CMK (cell line): Measurements from ENCODE around the gene TTC28.
"Not testable (repeated sequence)": the region's sequence is repeated elsewhere in the genome, so short reads cannot be mapped to it uniquely, and the experiment has no call there.

Experiments used
- DNase-seq: peaks from one replicate; pipeline ENCODE4 v3.0.0-alpha.2; 2010; ENCODE audit warnings: low read depth

TTC28 gene

DNA sequence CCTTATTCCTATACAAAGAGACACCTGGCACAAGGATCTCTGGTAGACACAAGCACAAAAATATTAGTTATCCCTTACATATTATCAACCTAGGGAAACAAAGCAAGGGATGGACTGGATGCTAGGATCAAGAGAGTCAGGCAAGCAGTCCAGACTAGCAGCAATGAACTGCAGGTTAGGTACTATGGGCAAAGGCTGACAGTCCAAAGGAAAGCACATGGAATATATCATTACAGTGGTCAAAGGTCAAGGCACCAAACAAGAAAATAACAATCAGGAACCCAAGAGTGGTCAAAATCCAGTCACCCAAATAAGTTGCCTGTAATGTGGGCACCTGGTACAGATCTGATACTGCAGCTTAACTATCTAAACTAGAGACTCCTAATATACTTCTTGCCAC lies 77.7 kb downstream of the TTC28 start:
- no peak for DNase-seq

DNA sequence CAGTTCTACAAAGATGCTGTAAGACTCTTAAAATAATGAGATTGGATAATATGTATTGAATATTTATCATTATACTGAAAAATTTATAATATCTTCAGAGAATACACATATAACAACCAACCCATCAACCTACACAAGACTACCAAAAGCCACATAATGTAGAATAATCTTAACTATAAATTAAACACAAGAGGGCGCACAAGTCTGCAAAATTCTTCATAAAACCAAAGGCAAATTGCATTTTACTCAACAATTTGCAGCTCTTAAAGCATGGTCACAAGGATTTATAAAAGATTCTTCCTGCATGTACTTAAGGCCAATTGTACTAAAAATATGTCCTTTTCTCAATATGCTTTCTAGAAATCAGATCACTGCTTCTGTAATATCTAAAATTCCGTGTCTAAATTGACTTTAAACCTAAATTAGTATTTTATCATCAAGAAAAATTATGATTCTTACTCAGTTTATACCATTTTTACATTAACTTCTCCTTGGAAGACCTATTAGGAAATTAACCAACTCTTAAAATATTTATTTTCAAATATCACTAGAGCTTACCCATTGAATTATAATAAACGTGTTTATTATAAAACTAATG lies 79.0 kb downstream of the TTC28 start:
- peak; percentile 14 for DNase-seq

DNA sequence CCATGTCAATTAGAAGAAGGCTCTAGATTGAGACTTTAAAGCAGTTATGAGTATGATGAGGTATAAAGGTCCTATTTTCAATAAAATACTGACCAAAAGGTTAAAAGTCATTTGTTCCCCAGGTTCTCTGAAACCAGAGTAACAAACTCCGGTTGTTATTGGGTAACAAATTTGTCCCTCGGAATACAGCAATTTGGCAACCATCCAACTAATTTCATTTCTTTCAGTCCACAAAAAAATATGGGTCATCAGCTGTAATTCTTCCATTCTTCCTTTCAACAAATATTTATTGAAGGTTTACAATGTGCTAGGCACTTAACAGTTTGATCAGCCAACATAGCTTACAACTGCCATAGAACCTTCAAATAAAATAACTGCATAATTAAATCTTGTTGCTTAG lies 79.9 kb downstream of the TTC28 start:
- DNase-seq, result no peak

DNA sequence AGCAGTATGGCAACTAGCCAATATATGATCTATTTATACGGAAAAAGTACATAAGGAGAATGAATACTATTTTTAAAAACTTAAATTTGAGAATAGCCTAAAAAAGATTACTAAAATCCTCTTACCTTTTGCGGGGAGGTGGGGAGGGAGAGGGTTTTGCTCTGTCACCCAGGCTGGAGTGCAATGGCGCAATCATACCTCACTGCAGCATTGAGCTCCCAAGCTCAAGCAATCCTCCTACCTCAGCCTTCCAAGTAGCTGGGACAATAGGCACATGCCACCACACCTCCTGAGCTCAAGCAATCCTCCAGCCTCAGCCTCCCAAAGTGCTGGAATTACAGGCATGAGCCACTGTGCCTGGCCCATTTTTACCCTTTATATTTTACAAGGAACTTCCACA lies 82.0 kb downstream of the TTC28 start:
- no peak for DNase-seq

DNA sequence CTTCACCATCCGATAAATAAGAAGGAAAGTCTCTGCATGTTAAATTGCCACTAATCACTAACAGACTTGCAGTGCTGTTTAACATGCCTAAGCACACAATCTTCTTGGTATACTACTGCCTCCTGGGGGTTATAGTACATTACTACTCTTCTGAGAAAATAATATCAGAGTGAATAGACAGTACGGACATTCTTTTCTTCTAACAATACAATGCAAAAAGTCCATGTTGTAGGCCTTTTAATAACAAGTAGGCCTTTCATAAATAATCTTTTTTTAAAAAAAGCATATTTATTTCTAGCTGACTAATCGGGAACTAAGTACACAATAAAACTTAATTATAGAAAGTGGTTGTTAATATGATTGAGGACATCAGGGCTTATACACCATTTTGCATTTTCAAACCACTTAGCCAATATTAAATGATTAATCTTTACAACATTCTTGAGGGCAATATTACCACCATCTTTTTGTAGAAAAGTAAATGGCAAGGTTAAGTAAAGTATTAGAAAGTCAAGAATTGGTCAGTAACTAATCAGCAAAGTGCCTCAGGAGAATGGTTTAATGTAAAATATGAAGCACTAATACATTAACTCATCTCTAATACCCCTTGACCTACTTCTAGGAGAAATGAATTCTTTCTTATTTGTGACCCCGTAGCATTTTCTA lies 84.7 kb downstream of the TTC28 start:
- DNase-seq, result peak; percentile 9

DNA sequence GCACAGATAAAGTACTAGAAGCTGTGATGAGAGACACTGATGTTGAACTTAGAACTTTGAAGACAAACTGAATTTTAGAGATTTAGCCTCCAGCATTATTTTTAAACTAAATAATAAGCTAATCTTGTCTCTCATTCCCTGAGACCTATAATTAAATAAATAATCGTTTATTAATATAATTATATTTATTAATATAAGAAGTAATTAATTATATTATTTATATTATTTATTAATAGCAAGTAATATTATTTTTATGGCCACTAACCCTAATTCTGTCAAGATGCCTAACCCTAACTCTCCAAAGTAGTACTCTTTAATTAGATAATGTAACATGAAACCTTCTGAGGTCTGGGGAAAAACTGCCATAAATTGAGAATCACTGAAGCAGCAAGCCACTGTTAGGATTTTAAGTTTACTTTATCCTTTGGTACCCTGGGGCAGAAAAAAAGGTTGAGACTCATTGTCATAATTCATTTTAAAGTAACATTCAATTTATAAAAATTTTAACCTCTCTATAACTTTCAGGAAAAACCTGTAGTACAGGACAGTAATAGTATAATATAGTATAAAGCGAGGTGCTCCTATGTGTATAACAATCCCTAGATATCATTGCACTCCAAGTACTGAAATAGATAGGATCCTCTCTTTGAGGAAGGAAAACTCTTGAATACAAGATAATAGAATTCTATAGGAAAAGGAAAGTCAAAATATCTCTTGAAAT lies 85.4 kb downstream of the TTC28 start:
- DNase-seq, result no peak

DNA sequence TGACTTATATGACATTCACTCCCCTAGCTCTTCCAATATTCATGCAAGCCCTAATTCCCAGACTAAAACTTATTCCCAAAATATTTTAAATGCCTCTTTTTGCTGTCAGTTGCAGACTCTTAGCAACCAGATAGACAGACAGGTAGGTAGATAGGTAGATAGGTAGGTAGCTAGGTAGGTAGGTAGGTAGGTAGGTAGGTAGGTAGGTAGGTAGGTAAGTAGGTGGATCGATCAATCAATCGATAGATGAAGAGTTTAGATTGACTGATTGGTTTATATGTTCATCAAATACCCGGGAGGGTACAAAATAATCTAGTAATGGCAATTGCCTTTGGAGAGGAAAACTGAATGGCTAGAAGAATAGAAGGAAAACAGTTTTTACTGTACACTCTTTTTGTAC lies 86.3 kb downstream of the TTC28 start:
- DNase-seq, result no peak

DNA sequence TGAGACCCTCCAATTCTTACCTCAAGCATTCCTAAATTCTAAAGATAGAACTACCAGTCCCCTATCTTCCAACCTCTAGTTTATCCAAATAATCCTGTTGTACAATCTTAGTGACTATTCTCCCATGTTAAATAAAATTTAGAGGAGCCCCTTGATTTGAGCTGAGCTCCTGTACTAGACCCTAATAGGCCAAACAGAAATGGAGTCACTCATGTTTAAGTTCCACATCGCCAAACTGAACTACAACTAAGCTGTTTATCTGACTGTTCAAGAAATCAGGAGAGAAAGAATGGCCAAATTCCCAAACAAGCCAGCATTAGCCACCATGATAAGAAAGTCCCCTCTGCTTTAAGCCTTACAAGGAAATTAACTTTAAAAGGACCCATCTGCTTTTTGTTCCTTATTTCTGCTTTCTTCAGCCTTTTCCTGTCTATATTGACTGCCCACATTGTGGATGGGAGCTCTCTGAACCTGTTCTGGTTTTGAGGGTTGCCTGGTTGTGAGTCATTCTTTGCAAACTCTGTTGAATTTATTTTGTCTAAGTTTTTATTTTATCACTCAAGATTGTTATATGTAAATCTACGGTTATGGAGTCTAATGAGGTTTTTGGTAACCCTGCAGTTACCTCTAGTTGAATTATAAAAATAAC lies 90.4 kb downstream of the TTC28 start:
- no peak for DNase-seq

DNA sequence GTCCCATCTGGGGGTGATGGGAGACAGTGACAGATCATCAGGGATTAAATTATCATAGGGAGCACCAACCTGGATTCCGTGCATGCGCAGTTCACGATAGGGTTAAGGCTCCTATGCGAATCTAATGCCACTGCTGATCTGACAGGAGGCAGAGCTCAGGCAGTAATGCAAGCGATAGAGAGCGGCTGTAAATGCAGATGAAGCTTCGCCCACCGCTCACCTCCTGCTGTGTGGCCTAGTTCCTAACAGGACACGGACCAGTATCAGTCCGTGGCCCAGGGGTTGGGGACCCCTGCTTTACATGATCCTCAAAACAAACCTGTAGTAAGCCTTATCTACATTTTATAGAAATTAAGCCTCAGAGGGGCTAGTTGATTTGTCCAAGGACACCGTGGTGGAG lies 94.3 kb downstream of the TTC28 start:
- DNase-seq, result no peak

DNA sequence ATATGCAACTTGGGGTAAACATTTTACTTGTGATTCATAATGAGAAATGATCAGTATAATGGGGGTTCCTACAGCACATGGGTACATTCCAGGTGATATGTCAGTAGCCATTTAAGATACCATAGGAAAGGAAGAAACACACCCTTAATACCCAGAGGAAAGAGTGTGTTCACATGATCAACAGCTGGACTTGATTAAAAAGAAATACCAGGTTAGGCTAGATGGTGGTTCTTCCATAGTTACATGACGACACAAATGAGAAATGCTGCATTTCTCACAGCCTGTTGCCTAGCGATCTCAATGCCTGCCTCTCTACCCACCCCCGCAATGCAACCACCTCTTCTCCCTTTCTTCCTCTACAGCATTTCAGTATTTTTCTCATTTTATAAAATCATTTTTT lies 96.8 kb downstream of the TTC28 start:
- DNase-seq, result no peak

DNA sequence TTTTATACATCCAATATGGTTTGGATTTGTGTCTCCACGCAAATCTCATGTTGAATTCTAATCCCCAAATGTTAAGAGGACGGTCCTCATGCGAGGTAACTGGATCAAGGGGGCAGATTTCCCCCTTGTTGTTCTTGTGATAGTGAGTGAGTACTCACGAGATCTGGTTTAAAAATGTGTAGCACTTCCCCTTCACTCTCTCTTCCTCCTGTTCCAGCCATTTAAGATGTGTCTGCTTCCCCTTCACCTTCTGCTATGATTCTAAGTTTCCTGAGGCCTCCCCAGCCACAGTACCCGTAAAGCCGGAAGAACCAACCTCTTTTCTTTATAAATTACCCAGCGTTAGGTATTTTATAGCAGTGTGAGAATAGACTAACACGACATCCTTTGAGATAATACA lies 98.6 kb downstream of the TTC28 start:
- no peak for DNase-seq

DNA sequence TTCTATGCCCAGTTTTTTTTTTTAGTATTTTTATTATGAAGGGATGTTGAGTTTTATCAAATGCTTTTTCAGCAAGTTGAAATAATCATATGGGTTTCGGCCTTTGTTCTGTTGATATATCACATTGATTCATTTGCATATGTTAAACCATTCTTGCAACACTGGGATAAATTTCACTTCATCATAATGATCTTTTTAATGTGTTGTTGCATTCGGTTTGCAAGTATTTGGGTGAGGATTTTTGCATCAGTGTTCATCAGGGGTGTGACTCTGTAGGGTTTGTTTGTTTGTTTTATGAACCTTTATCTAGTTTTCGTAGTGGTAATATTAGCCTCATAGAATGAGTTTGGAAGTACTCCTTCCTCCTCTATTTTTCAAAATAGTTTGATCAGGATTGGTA lies 103.5 kb downstream of the TTC28 start:
- no peak for DNase-seq

DNA sequence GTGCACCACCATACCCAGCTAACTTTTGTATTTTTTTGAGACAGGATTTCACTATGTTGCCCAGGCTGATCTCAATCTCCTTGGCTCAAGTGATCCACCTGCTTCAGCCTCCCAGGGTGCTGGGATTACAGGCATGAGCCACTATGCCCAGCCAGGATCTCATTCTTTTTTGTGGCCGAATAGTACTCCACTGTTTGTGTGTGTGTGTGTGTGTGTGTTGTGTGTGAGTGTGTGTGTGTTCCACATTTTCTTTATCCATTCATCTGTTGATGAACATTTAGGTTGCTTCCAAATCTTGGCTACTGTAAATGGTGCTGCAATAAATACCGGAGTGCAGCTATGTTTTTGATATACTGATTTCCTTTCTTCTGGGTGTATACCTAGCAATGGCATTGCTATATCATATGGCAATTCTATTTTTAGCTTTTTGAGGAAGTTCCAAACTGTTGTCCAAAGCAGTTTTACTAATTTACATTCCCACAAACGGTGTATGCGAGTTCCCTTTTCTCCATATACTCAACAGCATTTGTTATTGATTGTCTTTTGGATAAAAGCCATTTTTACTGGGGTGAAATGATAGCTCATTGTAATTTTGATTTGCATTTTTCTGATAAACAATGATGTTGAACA lies 105.4 kb downstream of the TTC28 start:
- no peak for DNase-seq

DNA sequence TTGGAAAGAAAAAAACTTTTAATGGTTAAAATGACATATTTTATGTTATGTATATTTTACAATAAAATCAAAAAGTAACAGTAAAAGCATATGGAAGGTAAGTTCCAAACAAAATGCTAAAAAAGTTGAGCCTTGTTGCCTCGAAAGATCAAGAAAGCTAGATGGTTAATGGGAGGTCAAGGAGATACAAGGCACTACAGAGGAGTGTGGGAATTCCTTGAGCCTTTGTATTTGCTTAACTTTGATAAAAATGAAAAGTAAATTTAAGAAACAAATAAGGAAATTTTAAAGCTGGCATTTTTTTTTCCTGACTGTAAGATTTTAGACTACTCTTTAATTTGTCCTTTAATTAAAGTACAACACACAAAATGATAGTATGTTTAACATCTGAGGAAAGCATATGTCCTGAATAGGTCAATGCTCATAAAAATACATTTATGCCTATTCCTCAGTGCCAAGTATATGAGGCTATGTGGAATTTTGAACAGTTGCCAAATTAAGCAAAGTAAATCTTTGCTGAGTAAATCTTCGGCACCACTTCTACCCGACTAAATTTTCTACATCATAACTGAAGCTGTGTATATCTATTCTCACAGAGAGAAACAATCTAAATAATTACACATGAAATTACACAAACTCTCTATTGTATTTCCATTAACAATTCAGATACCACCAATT lies 108.8 kb downstream of the TTC28 start:
- DNase-seq, result no peak

DNA sequence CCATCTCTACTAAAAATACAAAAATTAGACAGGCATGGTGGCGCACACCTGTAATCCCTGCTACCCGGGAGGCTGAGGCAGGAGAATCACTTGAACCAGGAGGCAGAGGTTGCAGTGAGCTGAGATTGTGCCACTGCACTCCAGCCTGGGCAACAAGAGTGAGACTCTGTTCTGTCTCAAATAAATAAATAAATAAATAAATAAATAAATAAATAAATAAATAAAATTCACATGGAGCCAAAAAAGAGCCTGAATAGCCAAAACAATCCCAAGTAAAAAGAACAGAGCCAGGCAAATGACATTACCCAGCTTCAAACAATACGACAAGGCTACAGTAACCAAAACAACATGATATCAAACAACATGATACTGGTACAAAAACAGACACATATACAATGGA lies 110.7 kb downstream of the TTC28 start:
- not testable (repeated sequence) for DNase-seq

DNA sequence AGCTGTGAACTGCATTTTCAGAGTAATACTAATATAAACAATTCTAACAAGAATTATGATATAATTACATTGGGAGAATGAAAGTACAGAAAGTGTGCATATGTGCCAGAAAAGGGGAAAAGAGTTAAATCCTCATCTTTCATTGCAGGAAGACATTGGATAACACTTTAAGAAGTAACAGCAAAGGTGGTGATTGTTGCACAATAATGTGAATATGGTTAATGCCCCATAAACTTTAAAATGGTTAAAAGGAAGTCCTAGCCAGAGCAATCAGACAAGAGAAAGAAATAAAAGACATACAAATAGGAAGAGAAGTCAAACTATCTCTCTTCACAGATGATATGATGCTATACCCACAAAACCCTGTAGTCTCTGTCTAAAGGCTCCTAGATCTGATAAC lies 111.5 kb downstream of the TTC28 start:
- no peak for DNase-seq

DNA sequence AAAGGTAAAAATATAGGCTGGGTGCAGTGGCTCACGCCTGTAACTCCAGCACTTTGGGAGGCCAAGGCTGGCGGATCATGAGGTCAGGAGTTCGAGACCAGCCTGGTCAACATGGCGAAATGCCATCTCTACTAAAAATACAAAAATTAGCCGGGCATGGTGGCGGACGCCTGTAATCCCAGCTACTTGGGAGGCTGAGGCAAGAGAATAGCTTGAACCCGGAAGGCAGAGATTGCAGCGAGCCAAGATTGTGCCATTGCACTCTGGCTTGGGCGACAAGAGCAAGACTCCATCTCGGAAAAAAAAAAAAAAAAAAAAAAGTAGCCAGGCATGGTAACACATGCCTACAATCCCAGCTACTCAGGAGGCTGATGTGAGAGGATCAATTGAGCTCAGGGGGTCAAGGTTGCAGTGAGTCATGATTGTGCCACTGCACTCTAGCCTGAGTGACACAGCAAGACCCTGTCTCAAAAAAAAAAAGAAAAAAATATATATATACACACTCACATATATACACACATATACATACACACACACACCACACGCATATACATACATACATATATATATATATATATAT lies 112.6 kb downstream of the TTC28 start:
- DNase-seq, result not testable (repeated sequence)

DNA sequence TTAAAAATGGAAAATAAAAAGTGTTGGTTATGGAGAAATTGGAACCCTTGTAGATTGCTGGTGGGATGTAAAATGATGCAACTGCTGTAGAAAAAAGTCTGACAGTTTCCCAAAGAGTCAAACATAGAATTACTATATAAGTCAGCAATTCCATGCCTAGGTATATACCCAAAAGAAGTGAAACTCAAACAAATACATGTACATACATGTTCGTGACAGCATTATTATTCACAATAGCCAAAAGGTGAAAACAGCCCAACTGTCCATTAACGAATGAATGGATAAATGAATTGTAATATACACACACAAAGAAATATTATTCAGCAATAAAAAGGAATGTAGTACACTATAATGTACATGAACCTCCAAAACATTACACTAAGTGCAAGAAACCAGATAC lies 116.0 kb downstream of the TTC28 start:
- no peak for DNase-seq

DNA sequence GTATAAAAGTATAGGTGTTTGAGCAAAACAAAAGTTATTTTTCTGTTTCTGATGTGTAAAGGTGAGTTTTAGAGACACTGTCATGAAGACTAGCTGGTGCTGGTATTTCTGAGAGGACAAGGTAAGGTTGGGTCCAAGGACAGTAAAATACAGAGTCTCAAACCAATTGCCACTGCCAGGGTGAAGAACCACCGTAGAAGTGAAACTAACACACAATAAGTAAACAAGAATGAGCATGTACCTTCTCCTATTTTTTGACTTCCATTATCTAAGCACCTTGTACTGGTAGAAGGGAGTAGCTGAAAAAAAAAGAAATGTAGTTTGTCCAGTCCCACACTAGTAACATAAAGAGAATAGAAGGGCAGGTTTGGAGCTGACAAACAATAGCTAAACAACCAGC lies 117.3 kb downstream of the TTC28 start:
- no peak for DNase-seq

DNA sequence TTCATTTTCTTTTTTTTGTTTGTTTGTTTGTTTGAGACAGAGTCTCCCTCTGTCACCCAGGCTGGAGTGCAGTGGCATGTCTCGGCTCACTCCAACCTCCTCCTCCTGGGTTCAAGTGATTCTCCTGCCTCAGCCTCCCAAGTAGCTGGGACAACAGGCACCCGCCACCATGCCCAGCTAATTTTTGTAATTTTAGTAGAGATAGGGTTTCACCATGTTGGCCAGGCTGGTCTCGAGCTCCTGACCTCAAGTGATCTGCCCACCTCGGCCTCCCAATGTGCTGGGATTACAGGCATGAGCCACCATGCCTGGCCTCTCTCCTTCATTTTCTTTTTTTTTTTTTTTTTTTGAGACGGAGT lies 118.9 kb downstream of the TTC28 start:
- not testable (repeated sequence) for DNase-seq

DNA sequence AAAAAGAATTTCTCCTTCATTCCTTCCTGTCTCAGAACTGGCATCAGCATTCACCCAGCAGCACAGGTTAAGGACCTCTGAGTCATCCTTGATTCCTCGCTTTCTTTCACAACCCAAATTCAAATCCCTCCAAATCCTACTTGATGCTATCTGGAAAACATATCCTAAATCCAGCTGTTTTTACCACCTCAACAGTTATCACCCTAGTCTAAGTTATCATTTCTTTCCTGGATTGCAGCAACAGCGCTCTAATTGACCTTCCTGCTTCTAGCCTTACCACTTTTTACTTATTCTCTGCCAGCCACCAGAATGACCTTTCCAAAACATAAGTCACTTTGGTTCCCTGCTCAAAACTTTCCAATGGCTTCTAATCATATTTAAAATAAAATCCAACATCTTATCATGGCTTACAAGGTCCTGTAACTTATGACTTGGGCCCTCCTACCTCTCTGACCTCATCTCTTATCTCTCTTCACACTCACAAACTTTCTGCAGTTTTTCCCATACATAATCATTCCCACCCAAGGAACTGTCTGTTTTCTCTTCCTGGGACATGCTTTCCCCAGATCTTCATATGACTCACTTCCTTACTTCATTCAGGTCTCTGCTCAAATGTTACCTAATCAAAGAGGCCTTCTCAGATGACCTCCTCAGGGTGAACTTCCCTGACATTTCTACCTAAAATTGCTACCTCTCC lies 119.4 kb downstream of the TTC28 start:
- peak; percentile 3 for DNase-seq
